ENCODE measurements around the gene COMP.

The COMP gene

GRCh38 chr19:18781047-18781600, 10.0 kb downstream of the COMP start:
- H3K4me3 ChIP-seq (ENCODE audit: low read length), result no peak overlapping the region
- H3K36me3 ChIP-seq (ENCODE audit: control insufficient read depth, insufficient read depth, low read length, severe bottlenecking), result peaks cover 23% of the 10 kb centered on the region
- H3K9ac ChIP-seq (ENCODE audit: low read length), result no peak overlapping the region
- no peaks in the 10 kb centered on the region for H3K27me3 ChIP-seq (replicated peaks; ENCODE audit: control insufficient read depth, insufficient read depth, low read length)
- DNase-seq (ENCODE audit: low read depth), result no peak
- H3K9me3 ChIP-seq (ENCODE audit: control insufficient read depth, low read length), result no peaks in the 10 kb centered on the region
- H3K4me1 ChIP-seq (ENCODE audit: control insufficient read depth, insufficient read depth, low read length), result peaks cover 15% of the 10 kb centered on the region

- Histone ChIP-seq H3K4me3 (ENCODE audit: low read length) (no peak overlapping the region), H3K4me1 (ENCODE audit: control insufficient read depth, insufficient read depth, low read length) (peaks cover 17% of the 10 kb centered on the region), H3K36me3 (ENCODE audit: control insufficient read depth, insufficient read depth, low read length, severe bottlenecking) (peaks cover 23% of the 10 kb centered on the region), H3K27me3 (replicated peaks; ENCODE audit: control insufficient read depth, insufficient read depth, low read length) (no peaks in the 10 kb centered on the region), H3K9ac (ENCODE audit: low read length) (no peak overlapping the region), H3K9me3 (ENCODE audit: control insufficient read depth, low read length) (no peaks in the 10 kb centered on the region)
- DNase-seq (ENCODE audit: low read depth), result no peak
Measured at GRCh38 chr19:18780631-18781030, 10.5 kb downstream of the COMP start.

DNA sequence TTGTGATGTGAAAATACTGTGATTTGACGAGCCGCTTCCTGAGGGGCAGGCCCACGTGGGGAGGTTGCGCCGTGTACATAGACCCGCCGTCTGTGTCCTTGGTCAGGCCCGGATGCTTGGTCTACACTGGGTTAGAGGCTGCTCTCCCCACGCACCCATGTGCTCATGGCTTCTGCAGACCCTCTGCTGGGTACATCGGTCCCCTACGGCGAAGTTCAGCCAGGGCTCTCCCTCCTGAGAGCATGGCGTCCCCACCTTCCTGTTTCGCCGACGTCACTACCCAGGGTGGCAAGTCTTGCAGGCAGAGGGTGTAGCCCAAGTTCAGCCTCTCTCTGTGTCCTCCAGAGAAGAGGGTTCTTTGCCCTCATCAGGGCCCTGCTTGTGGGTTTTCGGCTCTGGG, 11.0 kb downstream of the COMP start:
- Histone ChIP-seq H3K9ac (ENCODE audit: low read length) (no peak overlapping the region), H3K9me3 (ENCODE audit: control insufficient read depth, low read length) (no peaks in the 10 kb centered on the region), H3K36me3 (ENCODE audit: control insufficient read depth, insufficient read depth, low read length, severe bottlenecking) (peaks cover 23% of the 10 kb centered on the region), H3K4me1 (ENCODE audit: control insufficient read depth, insufficient read depth, low read length) (peaks cover 13% of the 10 kb centered on the region), H3K27me3 (replicated peaks; ENCODE audit: control insufficient read depth, insufficient read depth, low read length) (no peaks in the 10 kb centered on the region), H3K4me3 (ENCODE audit: low read length) (no peak overlapping the region)
- DNase-seq (ENCODE audit: low read depth), result no peak

GRCh38 chr19:18778826-18779495, 12.1 kb downstream of the COMP start:
- Histone ChIP-seq H3K27me3 (replicated peaks; ENCODE audit: control insufficient read depth, insufficient read depth, low read length) (no peaks in the 10 kb centered on the region), H3K36me3 (ENCODE audit: control insufficient read depth, insufficient read depth, low read length, severe bottlenecking) (peaks cover 13% of the 10 kb centered on the region), H3K4me3 (ENCODE audit: low read length) (no peak overlapping the region), H3K4me1 (ENCODE audit: control insufficient read depth, insufficient read depth, low read length) (peaks cover 11% of the 10 kb centered on the region), H3K9me3 (ENCODE audit: control insufficient read depth, low read length) (no peaks in the 10 kb centered on the region), H3K9ac (ENCODE audit: low read length) (no peak overlapping the region)
- no peak for DNase-seq (ENCODE audit: low read depth)

DNA sequence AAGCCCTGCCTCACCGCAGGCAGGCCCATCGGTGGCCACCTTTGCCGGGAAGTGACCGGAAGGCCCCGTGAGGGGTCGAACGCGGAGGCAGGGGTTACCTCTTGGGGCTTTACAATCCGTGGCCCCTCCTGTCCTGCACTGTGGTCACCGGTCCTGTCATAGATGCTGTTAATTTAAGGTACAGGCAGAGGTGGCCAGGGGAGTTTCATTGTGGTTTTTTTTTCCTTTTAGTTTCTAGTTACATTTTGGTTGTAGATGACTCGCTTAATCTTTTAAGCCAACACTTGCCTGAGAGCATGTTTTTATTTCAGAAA, 13.1 kb downstream of the COMP start:
- H3K9me3 ChIP-seq (ENCODE audit: control insufficient read depth, low read length), result no peaks in the 10 kb centered on the region
- DNase-seq (ENCODE audit: low read depth), result no peak
- no peak overlapping the region for H3K9ac ChIP-seq (ENCODE audit: low read length)
- no peaks in the 10 kb centered on the region for H3K27me3 ChIP-seq (replicated peaks; ENCODE audit: control insufficient read depth, insufficient read depth, low read length)
- H3K36me3 ChIP-seq (ENCODE audit: control insufficient read depth, insufficient read depth, low read length, severe bottlenecking), result peaks cover 6% of the 10 kb centered on the region
- no peak overlapping the region for H3K4me3 ChIP-seq (ENCODE audit: low read length)
- peaks cover 11% of the 10 kb centered on the region for H3K4me1 ChIP-seq (ENCODE audit: control insufficient read depth, insufficient read depth, low read length)

DNA sequence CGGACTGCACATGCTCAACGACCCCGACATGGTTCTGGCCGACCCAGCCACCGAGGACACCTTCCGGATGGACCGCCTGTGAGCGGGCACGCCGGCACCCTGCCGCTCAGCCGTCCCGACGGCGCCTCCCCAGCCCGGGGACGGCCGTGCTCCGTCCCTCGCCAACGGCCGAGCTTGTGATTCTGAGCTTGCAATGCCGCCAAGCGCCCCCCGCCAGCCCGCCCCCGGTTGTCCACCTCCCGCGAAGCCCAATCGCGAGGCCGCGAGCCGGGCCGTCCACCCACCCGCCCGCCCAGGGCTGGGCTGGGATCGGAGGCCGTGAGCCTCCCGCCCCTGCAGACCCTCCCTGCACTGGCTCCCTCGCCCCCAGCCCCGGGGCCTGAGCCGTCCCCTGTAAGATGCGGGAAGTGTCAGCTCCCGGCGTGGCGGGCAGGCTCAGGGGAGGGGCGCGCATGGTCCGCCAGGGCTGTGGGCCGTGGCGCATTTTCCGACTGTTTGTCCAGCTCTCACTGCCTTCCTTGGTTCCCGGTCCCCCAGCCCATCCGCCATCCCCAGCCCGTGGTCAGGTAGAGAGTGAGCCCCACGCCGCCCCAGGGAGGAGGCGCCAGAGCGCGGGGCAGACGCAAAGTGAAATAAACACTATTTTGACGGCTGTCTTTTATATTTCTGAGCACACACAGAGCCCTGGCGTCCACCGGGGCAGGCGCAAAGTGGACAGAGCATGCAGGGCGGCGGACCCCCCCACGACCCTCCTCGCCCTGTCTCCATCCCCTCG, 13.6 kb downstream of the COMP start:
- Histone ChIP-seq H3K4me3 (ENCODE audit: low read length) (no peak overlapping the region), H3K36me3 (ENCODE audit: control insufficient read depth, insufficient read depth, low read length, severe bottlenecking) (peaks cover under 1% of the 10 kb centered on the region), H3K9me3 (ENCODE audit: control insufficient read depth, low read length) (no peaks in the 10 kb centered on the region), H3K9ac (ENCODE audit: low read length) (no peak overlapping the region), H3K27me3 (replicated peaks; ENCODE audit: control insufficient read depth, insufficient read depth, low read length) (no peaks in the 10 kb centered on the region), H3K4me1 (ENCODE audit: control insufficient read depth, insufficient read depth, low read length) (peaks cover 11% of the 10 kb centered on the region)
- DNase-seq (ENCODE audit: low read depth), result no peak

GRCh38 chr19:18776736-18777135, 14.4 kb downstream of the COMP start:
- Histone ChIP-seq H3K27me3 (replicated peaks; ENCODE audit: control insufficient read depth, insufficient read depth, low read length) (no peaks in the 10 kb centered on the region), H3K36me3 (ENCODE audit: control insufficient read depth, insufficient read depth, low read length, severe bottlenecking) (no peaks in the 10 kb centered on the region), H3K9me3 (ENCODE audit: control insufficient read depth, low read length) (no peaks in the 10 kb centered on the region), H3K4me3 (ENCODE audit: low read length) (no peak overlapping the region), H3K9ac (ENCODE audit: low read length) (no peak overlapping the region), H3K4me1 (ENCODE audit: control insufficient read depth, insufficient read depth, low read length) (peaks cover 11% of the 10 kb centered on the region)
- DNase-seq (ENCODE audit: low read depth), result no peak

GRCh38 chr19:18776288-18776594, 14.9 kb downstream of the COMP start:
- peak; percentile 44 for DNase-seq (ENCODE audit: low read depth)
- no peaks in the 10 kb centered on the region for H3K27me3 ChIP-seq (replicated peaks; ENCODE audit: control insufficient read depth, insufficient read depth, low read length)
- no peak overlapping the region for H3K4me3 ChIP-seq (ENCODE audit: low read length)
- peaks cover 11% of the 10 kb centered on the region for H3K4me1 ChIP-seq (ENCODE audit: control insufficient read depth, insufficient read depth, low read length)
- no peaks in the 10 kb centered on the region for H3K36me3 ChIP-seq (ENCODE audit: control insufficient read depth, insufficient read depth, low read length, severe bottlenecking)
- H3K9me3 ChIP-seq (ENCODE audit: control insufficient read depth, low read length), result no peaks in the 10 kb centered on the region
- no peak overlapping the region for H3K9ac ChIP-seq (ENCODE audit: low read length)

DNA sequence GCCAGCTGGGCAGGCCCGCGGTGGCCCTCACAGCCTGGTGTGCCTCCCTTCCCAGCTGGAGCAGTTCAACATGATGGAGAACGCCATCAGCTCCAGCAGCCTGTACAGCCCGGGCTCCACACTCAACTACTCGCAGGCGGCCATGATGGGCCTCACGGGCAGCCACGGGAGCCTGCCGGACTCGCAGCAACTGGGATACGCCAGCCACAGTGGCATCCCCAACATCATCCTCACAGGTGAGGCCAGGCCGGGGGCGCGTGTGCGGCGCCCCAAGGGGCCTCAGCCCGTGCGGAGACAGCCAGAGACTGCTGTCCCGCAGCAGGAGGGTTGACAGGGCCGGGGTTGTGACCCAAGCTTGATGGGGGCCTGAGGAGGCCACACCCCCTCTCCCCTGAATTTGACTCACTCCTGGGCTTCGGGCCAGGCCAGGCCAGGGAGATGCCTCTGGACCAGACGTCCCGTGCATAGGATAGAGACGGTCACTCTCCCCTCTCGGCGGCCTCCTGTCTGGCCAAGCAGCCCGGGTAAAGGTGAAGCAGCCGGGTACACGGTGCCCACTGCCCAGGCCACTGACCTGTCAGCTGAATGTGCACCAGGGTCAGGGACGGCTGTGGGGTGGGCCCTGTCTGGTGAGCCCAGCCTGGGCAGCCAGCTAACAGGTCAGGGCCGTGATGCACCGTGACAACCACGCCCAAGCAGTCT, 15.4 kb downstream of the COMP start:
- Histone ChIP-seq H3K4me3 (ENCODE audit: low read length) (no peak overlapping the region), H3K9ac (ENCODE audit: low read length) (no peak overlapping the region), H3K27me3 (replicated peaks; ENCODE audit: control insufficient read depth, insufficient read depth, low read length) (no peaks in the 10 kb centered on the region), H3K9me3 (ENCODE audit: control insufficient read depth, low read length) (no peaks in the 10 kb centered on the region), H3K4me1 (ENCODE audit: control insufficient read depth, insufficient read depth, low read length) (peaks cover 11% of the 10 kb centered on the region), H3K36me3 (ENCODE audit: control insufficient read depth, insufficient read depth, low read length, severe bottlenecking) (no peaks in the 10 kb centered on the region)
- DNase-seq (ENCODE audit: low read depth), result peak; percentile 19

- Histone ChIP-seq H3K36me3 (ENCODE audit: control insufficient read depth, insufficient read depth, low read length, severe bottlenecking) (no peaks in the 10 kb centered on the region), H3K27me3 (replicated peaks; ENCODE audit: control insufficient read depth, insufficient read depth, low read length) (no peaks in the 10 kb centered on the region), H3K4me3 (ENCODE audit: low read length) (no peak overlapping the region), H3K9me3 (ENCODE audit: control insufficient read depth, low read length) (no peaks in the 10 kb centered on the region), H3K9ac (ENCODE audit: low read length) (no peak overlapping the region), H3K4me1 (ENCODE audit: control insufficient read depth, insufficient read depth, low read length) (peaks cover 11% of the 10 kb centered on the region)
- DNase-seq (ENCODE audit: low read depth), result no peak
Measured at GRCh38 chr19:18774782-18775444, 16.2 kb downstream of the COMP start.

- H3K4me1 ChIP-seq (ENCODE audit: control insufficient read depth, insufficient read depth, low read length), result peaks cover 11% of the 10 kb centered on the region
- no peak overlapping the region for H3K9ac ChIP-seq (ENCODE audit: low read length)
- DNase-seq (ENCODE audit: low read depth), result no peak
- no peak overlapping the region for H3K4me3 ChIP-seq (ENCODE audit: low read length)
- H3K27me3 ChIP-seq (replicated peaks; ENCODE audit: control insufficient read depth, insufficient read depth, low read length), result no peaks in the 10 kb centered on the region
- H3K9me3 ChIP-seq (ENCODE audit: control insufficient read depth, low read length), result no peaks in the 10 kb centered on the region
- no peaks in the 10 kb centered on the region for H3K36me3 ChIP-seq (ENCODE audit: control insufficient read depth, insufficient read depth, low read length, severe bottlenecking)
Measured at GRCh38 chr19:18774107-18774506, 17.0 kb downstream of the COMP start.

All from adipocyte (in vitro differentiated cells).